Liver (tissue), 9 donors: ENCODE measurements around the gene C9orf85. TPM values are rescaled to one million over a fixed set of nuclear protein-coding genes. Genes with fewer than 3 reads are reported as not detected.

ENCODE experiments used
- DNase-seq: peaks from one replicate; pipeline ENCODE4 v3.0.0-alpha.2; 2017; ENCODE audit warnings: low spot score
- H3K27ac ChIP-seq, 2 donors: one replicate each; pipeline ENCODE4 v1.7.0; 2013; ENCODE audit warnings: inconsistent platforms in 2 of 2, low read length in 2 of 2, control low read depth in 1 of 2, low read depth in 1 of 2, mild to moderate bottlenecking in 1 of 2
- H3K27me3 ChIP-seq, 4 donors: one replicate each; pipeline versions ENCODE4 v1.6.1 to v1.7.0; 2013; ENCODE audit warnings: low read length in 3 of 4, inconsistent platforms in 1 of 4, mild to moderate bottlenecking in 1 of 4, moderate library complexity in 1 of 4; ENCODE audit not compliant: control insufficient read depth in 4 of 4, insufficient read depth in 4 of 4
- H3K36me3 ChIP-seq, 4 donors: one replicate each; pipeline versions ENCODE4 v1.6.1 to v1.7.0; 2013; ENCODE audit warnings: low read length in 3 of 4, mild to moderate bottlenecking in 3 of 4, low read depth in 1 of 4, moderate library complexity in 1 of 4; ENCODE audit not compliant: control insufficient read depth in 4 of 4, insufficient read depth in 3 of 4
- H3K4me1 ChIP-seq, 4 donors: one replicate each; pipeline versions ENCODE4 v1.6.1 to v1.7.0; 2013; ENCODE audit warnings: low read length in 3 of 4, mild to moderate bottlenecking in 3 of 4, moderate library complexity in 1 of 4; ENCODE audit not compliant: control insufficient read depth in 4 of 4, insufficient read depth in 4 of 4
- H3K4me3 ChIP-seq, 3 donors: one replicate each; pipeline versions ENCODE4 v1.6.1 to v1.7.0; 2013; ENCODE audit warnings: low read length in 3 of 3, control low read depth in 1 of 3, low read depth in 1 of 3, mild to moderate bottlenecking in 1 of 3
- H3K9ac ChIP-seq, 2 donors: one replicate each; pipeline ENCODE4 v1.7.0; 2013; ENCODE audit warnings: low read length in 2 of 2, mild to moderate bottlenecking in 2 of 2, moderate library complexity in 2 of 2, control low read depth in 1 of 2, low read depth in 1 of 2
- H3K9me3 ChIP-seq, 4 donors: one replicate each; pipeline versions ENCODE4 v1.6.1 to v1.7.0; 2013; ENCODE audit warnings: low read length in 3 of 4; ENCODE audit not compliant: control insufficient read depth in 4 of 4
- EGR1 ChIP-seq, 2 donors: IDR thresholded peaks; 2 replicates each; pipeline ENCODE4 v1.6.1; 2016 to 2018; ENCODE audit warnings: antibody characterized with exemption in 2 of 2, low read depth in 2 of 2
- FOXA1 ChIP-seq: IDR thresholded peaks from 2 replicates; pipeline ENCODE4 v1.6.1; 2016; ENCODE audit warnings: antibody characterized with exemption
- HNF4A ChIP-seq, 2 donors: conservative IDR thresholded peaks; 2 replicates each; pipeline ENCODE4 v1.6.1; 2016; ENCODE audit warnings: antibody characterized with exemption in 2 of 2, mild to moderate bottlenecking in 2 of 2
- HNF4G ChIP-seq: IDR thresholded peaks from 2 replicates; pipeline ENCODE4 v1.6.1; 2016; ENCODE audit warnings: antibody characterized with exemption
- JUND ChIP-seq, 2 donors: IDR thresholded peaks; 2 replicates each; pipeline ENCODE4 v1.6.1; 2016; ENCODE audit warnings: antibody characterized with exemption in 2 of 2
- NR2F2 ChIP-seq: IDR thresholded peaks from 2 replicates; pipeline ENCODE4 v1.6.1; 2016; ENCODE audit warnings: antibody characterized with exemption
- RAD21 ChIP-seq, 2 donors: IDR thresholded peaks; 2 replicates each; pipeline ENCODE4 v1.6.1; 2016; ENCODE audit warnings: antibody characterized with exemption in 2 of 2, mild to moderate bottlenecking in 2 of 2
- REST ChIP-seq: IDR thresholded peaks from 2 replicates; pipeline ENCODE4 v1.6.1; 2016; ENCODE audit warnings: antibody characterized with exemption, mild to moderate bottlenecking
- RXRA ChIP-seq, 2 donors: IDR thresholded peaks; 2 replicates each; pipeline ENCODE4 v1.6.1; 2017 to 2018; ENCODE audit warnings: antibody characterized with exemption in 2 of 2, mild to moderate bottlenecking in 1 of 2
- SP1 ChIP-seq: IDR thresholded peaks from 2 replicates; pipeline ENCODE4 v1.6.1; 2018; ENCODE audit warnings: antibody characterized with exemption, mild to moderate bottlenecking
- TAF1 ChIP-seq: conservative IDR thresholded peaks from 2 replicates; pipeline ENCODE4 v1.6.1; 2016; ENCODE audit warnings: antibody characterized with exemption, mild to moderate bottlenecking
- WGBS: extraction: QIAGEN DNeasy Blood & Tissue Kit; methylation state at CpG from one replicate; pipeline ENCODE4 v1.1.7; 2013; 5-methylcytosine and 5-hydroxymethylcytosine counted together
- polyA plus RNA-seq, 2 donors: library from polyadenylated mRNA; stranded (reverse) in 1 of 2; unstranded in 1 of 2; fragments of 200-250 nt in 1 of 2; fragments of >200 nt in 1 of 2; fragmentation: Nextera tagmentation in 1 of 2; extraction: Ambion mirVana in 1 of 2; gene quantifications; one replicate each; pipeline versions ENCODE4 v1.2.1 to v1.2.3, GENCODE V29; 2013 to 2015
- total RNA-seq, 2 donors: library from RNA; depleted of rRNA; stranded (reverse); fragments of >200 nt; gene quantifications; one replicate each; pipeline ENCODE4 v1.2.3, GENCODE V29; 2014
- donor health status: healthy.
- donor health status: healthy.
- donor health status: healthy.
- donor health status: healthy.
- donor health status: healthy.

Gene C9orf85
- total and polyA plus RNA-seq, 4 donors = 3.6 to 6.6 (median 3.9) TPM

- H3K27ac ChIP-seq = no peak overlapping the region
- no peak overlapping the region for H3K9ac ChIP-seq
- no peaks in the 10 kb centered on the region for H3K36me3 ChIP-seq
- TF ChIP-seq JUND (IDR thresholded peaks at IDR 0.05) (no peak), RAD21 (IDR thresholded peaks at IDR 0.05) (no peak)
- peaks cover 0 to 13% (median 2%) of the 10 kb centered on the region in 4 donors for H3K9me3 ChIP-seq
- H3K4me1 ChIP-seq = peaks cover 0 to 7% (median under 1%) of the 10 kb centered on the region in 4 donors
- no peak for DNase-seq
- H3K27me3 ChIP-seq = no peaks in the 10 kb centered on the region
- H3K4me3 ChIP-seq = no peak overlapping the region
- WGBS = 37% methylated on average over 2 of the region's 2 CpGs
Observed at GRCh38 chr9:71879644-71880174, 31.7 kb upstream of the C9orf85 start.

DNA sequence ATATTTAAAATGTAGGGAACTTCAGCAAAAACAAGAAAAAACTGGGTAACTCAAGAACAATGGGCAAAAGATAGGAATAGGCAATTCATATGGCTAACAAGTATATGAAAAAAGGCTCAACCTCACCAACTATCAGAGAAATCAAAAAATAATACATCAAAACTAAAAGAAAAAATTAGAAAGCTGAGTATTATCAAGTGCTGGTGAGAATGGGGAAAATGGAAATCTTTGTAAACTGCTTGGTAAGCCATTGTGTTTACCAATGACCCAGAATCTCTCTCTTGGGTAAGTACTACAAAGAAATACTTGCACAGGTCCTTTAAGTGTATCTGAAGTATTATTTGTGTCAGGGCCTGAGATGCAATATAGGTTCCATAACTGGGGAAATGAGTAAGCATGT lies 27.4 kb upstream of the C9orf85 start:
- no peaks in the 10 kb centered on the region for H3K27me3 ChIP-seq

GRCh38 chr9:71885467-71885866 lies 26.0 kb upstream of the C9orf85 start:
- H3K9me3 ChIP-seq = peaks cover 0 to 7% (median 2%) of the 10 kb centered on the region in 4 donors
- TF ChIP-seq NR2F2 = no peak
- TF ChIP-seq HNF4G = no peak
- TF ChIP-seq SP1 = no peak
- TF ChIP-seq REST = no peak
- TF ChIP-seq RAD21 (IDR thresholded peaks at IDR 0.05) = no peak
- TF ChIP-seq HNF4A (conservative IDR thresholded peaks at IDR 0.05) = no peak
- TF ChIP-seq JUND (IDR thresholded peaks at IDR 0.05) = no peak
- no peak for TF ChIP-seq RXRA (IDR thresholded peaks at IDR 0.05)
- WGBS = 63% methylated on average over 2 of the region's 2 CpGs
- peaks cover 0 to 2% (median 0%) of the 10 kb centered on the region in 4 donors for H3K4me1 ChIP-seq
- H3K36me3 ChIP-seq = no peaks in the 10 kb centered on the region
- H3K27me3 ChIP-seq = no peaks in the 10 kb centered on the region
- H3K4me3 ChIP-seq = no peak overlapping the region
- H3K27ac ChIP-seq = no peak overlapping the region
- no peak overlapping the region for H3K9ac ChIP-seq
- DNase-seq = no peak

More for the DNA sequence above, 27.4 kb upstream of the C9orf85 start:
- Histone ChIP-seq H3K4me3 (no peak overlapping the region), H3K4me1 (peaks cover 0 to 5% (median under 1%) of the 10 kb centered on the region in 4 donors), H3K9ac (no peak overlapping the region), H3K36me3 (no peaks in the 10 kb centered on the region), H3K27ac (no peak overlapping the region), H3K9me3 (peaks cover 0 to 8% (median 2%) of the 10 kb centered on the region in 4 donors)
- TF ChIP-seq RAD21 (IDR thresholded peaks at IDR 0.05) (no peak), NR2F2 (no peak), HNF4G (no peak), EGR1 (IDR thresholded peaks at IDR 0.05; ENCODE audit: low read depth in 2 of 2) (no peak), FOXA1 (no peak), SP1 (no peak), TAF1 (no peak)
- no peak for DNase-seq
